ENCODE data around the gene IQCB1.

- TF ChIP-seq CTCF (IDR thresholded peaks at IDR 0.05) (no peak), POLR2A (IDR thresholded peaks at IDR 0.05) (no peak)
These were observed 97.2 kb downstream of the IQCB1 start for GRCh38 chr3:121737644-121738043.
